Stomach (tissue), 4 donors: ENCODE results near the gene CHDH.

Experiments used
- CTCF ChIP-seq, 7 experiments: fragments of 450-650 bp in 4 of 7; fragments of 200-600 bp in 3 of 7; sonication (generic) in 3 of 7; IDR thresholded peaks; one replicate each; pipeline ENCODE4 v1.5.1; 2016 to 2019; ENCODE audit warnings: antibody characterized with exemption in 7 of 7, control low read depth in 2 of 7, mild to moderate bottlenecking in 1 of 7
- POLR2A ChIP-seq, 4 donors: fragments of 450-650 bp; IDR thresholded peaks; one replicate each; pipeline ENCODE4 v1.6.1; 2016; ENCODE audit warnings: antibody characterized with exemption in 4 of 4, control low read depth in 2 of 4, mild to moderate bottlenecking in 1 of 4, moderate library complexity in 1 of 4

GRCh38 chr3:53803816-53804695 is 42.2 kb downstream of the CHDH start:
- TF ChIP-seq CTCF (IDR thresholded peaks at IDR 0.05) (no peak), POLR2A (IDR thresholded peaks at IDR 0.05) (no peak)
